ENCODE results near the gene ATP10A. TPM values are rescaled to one million over a fixed set of nuclear protein-coding genes. Genes with fewer than 3 reads are reported as not detected.

Gene ATP10A
- total and polyA plus RNA-seq, 8 donors = 0.04 to 1.2 (median 0.41) TPM

GRCh38 chr15:25900431-25900830 lies 37.3 kb upstream of the ATP10A start:
- intact Hi-C loops (cut with DNase I) = no loop called here
- Histone ChIP-seq H3K4me1 (no peaks in the 10 kb centered on the region), H3K27ac (no peak overlapping the region), H3K4me3 (no peak overlapping the region), H3K36me3 (no peaks in the 10 kb centered on the region), H3K27me3 (no peaks in the 10 kb centered on the region), H3K9me3 (no peaks in the 10 kb centered on the region)
- ATAC-seq (no peak), DNase-seq (no peak), FAIRE-seq (no peak)
- no peak for TF ChIP-seq CTCF (IDR thresholded peaks at IDR 0.05)
- WGBS, 2 donors = 63 to 69% methylated on average over 2 of the region's 2 CpGs

- Histone ChIP-seq H3K4me3 (no peak overlapping the region), H3K27ac (no peak overlapping the region), H3K36me3 (no peaks in the 10 kb centered on the region), H3K4me1 (no peaks in the 10 kb centered on the region), H3K9me3 (no peaks in the 10 kb centered on the region), H3K27me3 (no peaks in the 10 kb centered on the region)
- FAIRE-seq = no peak
- WGBS, 2 donors = 24 to 75% methylated on average over 1 of the region's 1 CpG
- DNase-seq = no peak
- ATAC-seq = no peak
- intact Hi-C loops (cut with DNase I) = no loop called here
- TF ChIP-seq CTCF (IDR thresholded peaks at IDR 0.05) = no peak
Observed at GRCh38 chr15:25899870-25900269, 36.7 kb upstream of the ATP10A start.

GRCh38 chr15:25897658-25898057 lies 34.5 kb upstream of the ATP10A start:
- no peak for ATAC-seq
- Histone ChIP-seq H3K27me3 (no peaks in the 10 kb centered on the region), H3K4me1 (no peaks in the 10 kb centered on the region), H3K4me3 (no peak overlapping the region), H3K9me3 (no peaks in the 10 kb centered on the region), H3K27ac (no peak overlapping the region), H3K36me3 (no peaks in the 10 kb centered on the region)
- TF ChIP-seq CTCF (IDR thresholded peaks at IDR 0.05) = no peak
- FAIRE-seq = no peak
- DNase-seq = no peak
- intact Hi-C loops (cut with DNase I) = no loop called here

- no peak for TF ChIP-seq CTCF (IDR thresholded peaks at IDR 0.05)
- H3K36me3 ChIP-seq = no peaks in the 10 kb centered on the region
- no peak overlapping the region for H3K4me3 ChIP-seq
- 45 to 57% methylated on average over 3 of the region's 3 CpGs for WGBS, 2 donors
- no peak for ATAC-seq
- intact Hi-C loops (cut with DNase I) = no loop called here
- no peaks in the 10 kb centered on the region for H3K27me3 ChIP-seq
- no peaks in the 10 kb centered on the region for H3K9me3 ChIP-seq
- no peak for FAIRE-seq
- DNase-seq = no peak
- no peaks in the 10 kb centered on the region for H3K4me1 ChIP-seq
- no peak overlapping the region for H3K27ac ChIP-seq
Observed at GRCh38 chr15:25894371-25894902, 31.3 kb upstream of the ATP10A start.

GRCh38 chr15:25893596-25893995 lies 30.5 kb upstream of the ATP10A start:
- Histone ChIP-seq H3K4me3 (no peak overlapping the region), H3K36me3 (no peaks in the 10 kb centered on the region), H3K4me1 (no peaks in the 10 kb centered on the region), H3K9me3 (no peaks in the 10 kb centered on the region), H3K27ac (no peak overlapping the region), H3K27me3 (no peaks in the 10 kb centered on the region)
- FAIRE-seq = no peak
- ATAC-seq = no peak
- 64 to 73% methylated on average over 5 of the region's 5 CpGs for WGBS, 2 donors
- TF ChIP-seq CTCF (IDR thresholded peaks at IDR 0.05) = no peak
- no peak for DNase-seq
- intact Hi-C loops (cut with DNase I) = no loop called here
